Measurements from ENCODE around the gene DGKD.

Gene DGKD

DNA sequence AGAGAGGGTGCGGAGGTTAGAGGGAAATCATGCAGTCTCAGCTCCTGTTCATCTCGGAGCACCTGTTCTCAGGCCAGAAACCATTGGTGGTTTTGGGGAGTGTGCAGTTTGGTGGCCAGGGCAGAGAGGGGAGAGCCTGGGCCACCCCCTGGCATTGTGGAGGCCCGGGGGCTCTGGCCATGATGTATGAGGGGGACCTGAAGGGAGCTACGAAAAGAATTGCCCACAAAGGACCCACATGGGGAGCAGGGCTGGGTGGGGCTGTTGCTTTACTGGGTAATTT, 87.7 kb downstream of the DGKD start:
- no peak for DNase-seq (ENCODE audit: low read depth)
- H3K4me3 ChIP-seq (ENCODE audit: low read length), result no peak overlapping the region
- TF ChIP-seq, protein P1, sequence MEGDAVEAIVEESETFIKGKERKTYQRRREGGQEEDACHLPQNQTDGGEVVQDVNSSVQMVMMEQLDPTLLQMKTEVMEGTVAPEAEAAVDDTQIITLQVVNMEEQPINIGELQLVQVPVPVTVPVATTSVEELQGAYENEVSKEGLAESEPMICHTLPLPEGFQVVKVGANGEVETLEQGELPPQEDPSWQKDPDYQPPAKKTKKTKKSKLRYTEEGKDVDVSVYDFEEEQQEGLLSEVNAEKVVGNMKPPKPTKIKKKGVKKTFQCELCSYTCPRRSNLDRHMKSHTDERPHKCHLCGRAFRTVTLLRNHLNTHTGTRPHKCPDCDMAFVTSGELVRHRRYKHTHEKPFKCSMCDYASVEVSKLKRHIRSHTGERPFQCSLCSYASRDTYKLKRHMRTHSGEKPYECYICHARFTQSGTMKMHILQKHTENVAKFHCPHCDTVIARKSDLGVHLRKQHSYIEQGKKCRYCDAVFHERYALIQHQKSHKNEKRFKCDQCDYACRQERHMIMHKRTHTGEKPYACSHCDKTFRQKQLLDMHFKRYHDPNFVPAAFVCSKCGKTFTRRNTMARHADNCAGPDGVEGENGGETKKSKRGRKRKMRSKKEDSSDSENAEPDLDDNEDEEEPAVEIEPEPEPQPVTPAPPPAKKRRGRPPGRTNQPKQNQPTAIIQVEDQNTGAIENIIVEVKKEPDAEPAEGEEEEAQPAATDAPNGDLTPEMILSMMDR (IDR thresholded peaks at IDR 0.05; ENCODE audit: insufficient read depth, low read depth, low read length, missing control alignments), result no peak

DNA sequence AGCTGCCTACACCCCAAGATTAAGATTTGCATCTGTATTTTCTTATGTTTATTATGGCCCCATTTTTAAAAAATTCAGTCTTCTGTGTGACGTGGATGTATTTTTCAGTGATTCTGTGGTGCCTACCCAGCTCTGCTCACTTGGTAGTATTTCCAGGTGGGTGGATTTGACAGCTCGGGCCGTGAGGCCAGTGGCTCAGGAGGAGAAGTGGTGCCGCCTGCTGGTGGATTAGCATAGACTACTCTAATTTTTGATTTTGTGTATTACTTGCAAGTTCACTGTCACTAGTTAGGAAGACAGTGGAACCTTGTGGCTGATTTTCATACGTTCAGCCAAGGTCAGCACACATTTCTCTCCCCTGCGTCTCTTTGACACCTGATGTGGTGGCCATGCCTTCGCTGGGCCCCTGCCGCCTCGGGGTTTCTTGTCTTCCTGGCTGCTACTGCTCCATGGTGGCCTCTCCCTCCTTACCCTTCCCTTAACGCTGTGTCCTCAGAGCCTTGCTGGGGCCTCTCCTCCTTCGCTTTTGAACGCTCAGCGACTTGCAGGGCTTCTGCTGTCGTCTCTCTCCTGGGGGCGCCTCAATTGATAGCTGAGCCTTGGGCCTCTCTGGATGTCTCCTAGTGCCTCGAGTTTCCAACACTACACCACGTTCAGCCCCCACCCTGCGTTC, 89.4 kb downstream of the DGKD start:
- TF ChIP-seq, protein P1 (IDR thresholded peaks at IDR 0.05; ENCODE audit: insufficient read depth, low read depth, low read length, missing control alignments), result peak; percentile 88
- peak; percentile 85 for DNase-seq (ENCODE audit: low read depth)
- no peak overlapping the region for H3K4me3 ChIP-seq (ENCODE audit: low read length)

DNA sequence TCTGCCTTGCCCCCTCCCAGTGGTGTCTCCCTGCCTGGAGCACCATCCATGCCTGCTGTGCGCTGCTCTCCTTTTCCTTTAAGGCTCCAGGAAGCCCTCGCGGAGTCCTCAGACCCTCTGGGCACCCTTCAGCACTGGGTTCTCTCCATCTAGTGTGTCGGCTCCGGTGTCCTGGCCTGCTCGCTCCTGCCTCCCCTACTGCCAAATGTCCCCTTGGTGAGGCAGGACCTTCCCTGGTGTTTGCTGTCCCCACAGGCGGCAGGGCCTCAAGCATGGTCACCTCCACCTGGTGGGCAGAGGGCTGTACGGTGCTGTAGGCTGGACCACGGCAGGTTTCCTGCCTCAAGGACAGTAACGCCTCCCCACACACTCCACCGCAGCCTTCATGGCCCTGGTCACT, 90.2 kb downstream of the DGKD start:
- no peak overlapping the region for H3K4me3 ChIP-seq (ENCODE audit: low read length)
- TF ChIP-seq, protein P1 (IDR thresholded peaks at IDR 0.05; ENCODE audit: insufficient read depth, low read depth, low read length, missing control alignments), result no peak
- DNase-seq (ENCODE audit: low read depth), result no peak

DNA sequence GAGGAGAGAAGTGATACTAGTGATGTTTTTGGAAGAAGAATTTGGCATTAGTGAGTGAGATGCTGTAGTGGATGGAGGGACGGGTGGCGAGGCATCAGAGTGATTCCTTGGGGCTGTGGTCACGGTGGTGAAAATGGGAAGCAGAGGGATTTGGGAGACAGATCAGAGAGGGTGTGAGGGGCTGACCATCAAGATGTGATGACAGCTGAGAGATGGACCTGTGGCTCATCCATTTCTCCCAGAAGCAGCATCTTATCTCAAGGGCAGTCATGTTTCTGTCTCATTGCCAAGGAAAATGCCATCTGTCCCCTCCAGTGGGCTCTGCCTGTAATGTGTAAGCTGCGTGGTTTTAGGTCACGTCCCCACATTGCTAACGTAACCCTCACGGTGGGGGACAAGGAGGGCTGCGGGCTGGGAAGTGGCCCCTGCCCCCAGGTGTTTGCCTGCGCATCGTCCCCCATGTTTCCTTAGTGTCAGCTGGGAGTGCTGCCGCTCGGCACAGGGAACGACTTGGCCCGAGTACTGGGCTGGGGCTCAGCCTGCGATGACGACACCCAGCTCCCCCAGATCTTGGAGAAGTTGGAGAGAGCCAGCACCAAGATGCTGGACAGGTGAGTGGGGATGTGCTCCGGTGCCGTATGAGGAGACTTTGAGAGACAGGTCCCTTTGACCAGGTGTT, 91.0 kb downstream of the DGKD start:
- no peak overlapping the region for H3K4me3 ChIP-seq (ENCODE audit: low read length)
- no peak for DNase-seq (ENCODE audit: low read depth)
- TF ChIP-seq, protein P1 (IDR thresholded peaks at IDR 0.05; ENCODE audit: insufficient read depth, low read depth, low read length, missing control alignments), result no peak

DNA sequence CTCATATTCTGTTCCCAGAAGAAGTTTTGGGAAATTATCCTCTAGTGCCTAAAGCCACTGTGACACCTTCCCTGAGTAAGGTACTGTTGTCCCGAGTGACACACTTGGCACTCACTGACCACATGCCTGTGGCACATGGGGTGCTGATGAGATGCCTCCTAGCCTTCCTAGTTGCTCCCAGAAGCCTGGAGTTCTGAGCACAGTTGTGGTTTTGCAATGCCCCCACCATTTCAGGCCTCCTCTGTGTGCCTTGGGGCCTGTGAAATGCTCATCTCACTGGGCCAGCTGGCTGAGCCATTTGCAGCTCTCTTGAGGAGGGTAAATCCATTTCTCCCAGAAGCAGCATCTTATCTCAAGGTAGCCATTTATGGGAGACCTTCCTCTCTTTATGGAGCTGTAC, 91.8 kb downstream of the DGKD start:
- TF ChIP-seq, protein P1 (IDR thresholded peaks at IDR 0.05; ENCODE audit: insufficient read depth, low read depth, low read length, missing control alignments), result no peak
- DNase-seq (ENCODE audit: low read depth), result no peak

DNA sequence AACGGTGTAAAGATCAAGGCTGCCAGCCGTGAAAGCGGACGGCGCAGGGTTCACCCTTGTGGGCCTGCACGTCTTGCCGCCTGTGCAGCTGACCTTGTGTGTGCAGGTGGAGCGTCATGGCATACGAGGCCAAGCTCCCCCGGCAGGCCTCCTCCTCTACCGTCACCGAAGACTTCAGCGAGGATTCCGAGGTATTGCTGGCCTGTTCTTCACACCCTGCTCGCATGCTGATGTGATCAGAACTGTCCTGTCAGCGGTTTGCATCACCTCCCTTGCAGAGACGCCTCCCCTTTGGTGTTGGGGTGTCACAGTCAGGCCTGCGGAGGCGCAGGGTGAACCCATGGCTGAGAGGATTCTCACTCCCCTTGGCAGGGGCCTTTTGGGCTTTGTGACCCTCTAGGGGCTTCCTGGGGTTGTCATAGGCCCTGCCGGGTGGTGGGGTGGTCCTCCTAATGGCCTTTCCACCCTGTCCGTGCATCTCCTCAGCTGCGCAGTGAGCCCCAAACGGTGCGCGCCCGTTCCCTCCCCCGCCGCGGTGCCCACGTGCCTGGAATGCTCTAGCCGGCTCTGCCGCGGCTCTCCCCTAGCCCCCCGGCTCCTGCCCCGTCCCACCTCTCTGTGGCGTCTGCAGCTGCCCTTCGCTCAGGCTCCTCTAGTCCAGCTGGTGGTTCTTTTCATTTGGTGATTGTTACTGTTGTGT, 92.5 kb downstream of the DGKD start:
- no peak for DNase-seq (ENCODE audit: low read depth)
- TF ChIP-seq, protein P1 (IDR thresholded peaks at IDR 0.05; ENCODE audit: insufficient read depth, low read depth, low read length, missing control alignments), result no peak
- no peak overlapping the region for H3K4me3 ChIP-seq (ENCODE audit: low read length)

More for the DNA sequence above, 91.8 kb downstream of the DGKD start:
- no peak overlapping the region for H3K4me3 ChIP-seq (ENCODE audit: low read length)
